SH-SY5Y (cell line): ENCODE measurements around the gene GLDC.

ENCODE experiments used
- GATA2 ChIP-seq: IDR thresholded peaks from 2 replicates; pipeline ENCODE4 v1.6.1; 2011; ENCODE audit warnings: mild to moderate bottlenecking, low read depth, low read length
- GATA3 ChIP-seq: IDR thresholded peaks from 2 replicates; pipeline ENCODE4 v1.6.1; 2011; ENCODE audit warnings: low read depth, mild to moderate bottlenecking, low read length, moderate library complexity

- no peak for TF ChIP-seq GATA3
- no peak for TF ChIP-seq GATA2
Measured at GRCh38 chr9:6506571-6506970, 139.0 kb downstream of the GLDC start.
